A673 (cell line): ENCODE data around the gene NIFK.

Experiments
- CTCF ChIP-seq: fragments of 300-800, 200-600 bp; sonication (generic); conservative IDR thresholded peaks from 2 replicates; pipeline ENCODE4 v1.5.1; 2017; ENCODE audit warnings: low read depth, mild to moderate bottlenecking, antibody characterized with exemption, low read length, moderate library complexity, mixed read lengths
- EZH2 ChIP-seq: fragments of 200-600 bp; sonication (generic); IDR thresholded peaks from 2 replicates; pipeline ENCODE4 v1.6.1; 2017; ENCODE audit warnings: borderline replicate concordance, low read depth, mild to moderate bottlenecking, mixed read lengths, antibody characterized with exemption, low read length; ENCODE audit not compliant: poor library complexity, severe bottlenecking

- no peak for TF ChIP-seq CTCF
- TF ChIP-seq EZH2 = no peak
Measured at GRCh38 chr2:121688820-121689219, 47.9 kb downstream of the NIFK start.
